Measurements from ENCODE around the gene CST9L.

CST9L gene

DNA sequence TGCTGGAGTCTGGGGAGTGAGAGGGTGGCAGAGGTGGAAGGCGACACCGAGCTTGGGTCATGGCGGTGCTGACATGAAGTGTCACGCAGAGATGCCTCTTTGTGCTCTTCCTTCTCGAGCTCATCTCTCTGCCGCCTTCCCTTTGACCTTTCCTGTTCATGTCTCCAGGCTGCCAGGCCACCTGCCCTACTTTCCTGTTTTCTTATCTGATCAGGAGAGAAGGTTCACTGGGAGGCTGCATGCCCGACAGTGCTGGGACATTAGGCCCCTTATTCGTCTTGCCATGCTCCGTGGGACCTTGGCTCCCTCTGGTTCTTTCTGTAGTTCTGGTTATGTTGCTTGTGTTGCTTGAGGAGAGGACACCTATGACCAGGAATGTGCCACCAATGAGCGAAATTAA is 44.1 kb downstream of the CST9L start:
- no peak overlapping the region for H3K27ac ChIP-seq
- TF ChIP-seq, protein P1, sequence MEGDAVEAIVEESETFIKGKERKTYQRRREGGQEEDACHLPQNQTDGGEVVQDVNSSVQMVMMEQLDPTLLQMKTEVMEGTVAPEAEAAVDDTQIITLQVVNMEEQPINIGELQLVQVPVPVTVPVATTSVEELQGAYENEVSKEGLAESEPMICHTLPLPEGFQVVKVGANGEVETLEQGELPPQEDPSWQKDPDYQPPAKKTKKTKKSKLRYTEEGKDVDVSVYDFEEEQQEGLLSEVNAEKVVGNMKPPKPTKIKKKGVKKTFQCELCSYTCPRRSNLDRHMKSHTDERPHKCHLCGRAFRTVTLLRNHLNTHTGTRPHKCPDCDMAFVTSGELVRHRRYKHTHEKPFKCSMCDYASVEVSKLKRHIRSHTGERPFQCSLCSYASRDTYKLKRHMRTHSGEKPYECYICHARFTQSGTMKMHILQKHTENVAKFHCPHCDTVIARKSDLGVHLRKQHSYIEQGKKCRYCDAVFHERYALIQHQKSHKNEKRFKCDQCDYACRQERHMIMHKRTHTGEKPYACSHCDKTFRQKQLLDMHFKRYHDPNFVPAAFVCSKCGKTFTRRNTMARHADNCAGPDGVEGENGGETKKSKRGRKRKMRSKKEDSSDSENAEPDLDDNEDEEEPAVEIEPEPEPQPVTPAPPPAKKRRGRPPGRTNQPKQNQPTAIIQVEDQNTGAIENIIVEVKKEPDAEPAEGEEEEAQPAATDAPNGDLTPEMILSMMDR (conservative IDR thresholded peaks at IDR 0.05; ENCODE audit: low read depth) = no peak
- CTCF ChIA-PET = no interaction called here
- POLR2A ChIA-PET (ENCODE audit: low non-redundant PET) = no interaction called here
- DNase-seq (ENCODE audit: low spot score) = no peak

DNA sequence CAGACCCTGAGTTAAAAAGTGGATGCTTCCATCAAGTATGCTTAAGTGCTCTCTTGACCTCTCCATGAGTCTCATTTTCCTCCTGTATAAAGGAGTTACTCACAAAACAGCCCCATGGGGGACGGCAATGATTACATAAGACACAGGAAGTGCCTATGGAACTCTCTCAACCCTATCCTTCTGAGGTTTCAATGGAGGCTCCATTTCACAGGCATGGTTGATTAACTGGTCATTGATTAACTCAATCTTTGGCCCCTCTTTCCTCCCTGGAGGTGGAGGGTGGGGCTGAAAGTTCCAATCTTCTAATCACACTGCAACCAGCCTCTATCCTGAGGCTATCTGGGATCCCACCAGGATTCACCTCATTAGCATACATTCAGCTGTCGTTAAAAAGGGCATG is 48.1 kb downstream of the CST9L start:
- TF ChIP-seq, protein P1 (conservative IDR thresholded peaks at IDR 0.05; ENCODE audit: low read depth) = no peak
- ChIA-PET CTCF (no interaction called here), POLR2A (ENCODE audit: low non-redundant PET) (no interaction called here)
- no peak for DNase-seq (ENCODE audit: low spot score)
- H3K27ac ChIP-seq = no peak overlapping the region

DNA sequence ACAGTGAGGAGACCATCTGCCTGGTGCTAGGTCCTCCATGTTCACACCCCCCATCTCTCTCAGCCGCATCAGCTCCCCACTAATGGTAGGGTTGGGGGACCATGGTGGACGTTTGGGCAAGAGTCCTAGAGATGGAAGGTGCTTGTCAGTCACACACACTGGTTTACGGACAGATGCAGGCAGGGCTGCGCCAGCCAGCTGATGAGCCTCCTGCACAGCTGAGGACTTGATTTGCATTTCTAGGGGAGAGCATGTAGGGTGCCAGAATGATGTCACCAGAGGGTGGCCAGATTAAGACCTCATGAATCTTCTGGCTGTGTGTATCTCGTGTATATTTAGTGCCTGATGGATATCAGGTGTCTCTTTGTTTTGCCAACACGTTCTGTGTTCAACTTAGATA is 48.7 kb downstream of the CST9L start:
- no peak for DNase-seq (ENCODE audit: low spot score)
- H3K27ac ChIP-seq = no peak overlapping the region
- TF ChIP-seq, protein P1 (conservative IDR thresholded peaks at IDR 0.05; ENCODE audit: low read depth) = no peak
- CTCF ChIA-PET = interaction anchor here (0.6 kb wide), 1 partner anchor 99 kb away, joined by 3 read pairs; no protein-coding TSS in a partner anchor
- POLR2A ChIA-PET (ENCODE audit: low non-redundant PET) = no interaction called here

DNA sequence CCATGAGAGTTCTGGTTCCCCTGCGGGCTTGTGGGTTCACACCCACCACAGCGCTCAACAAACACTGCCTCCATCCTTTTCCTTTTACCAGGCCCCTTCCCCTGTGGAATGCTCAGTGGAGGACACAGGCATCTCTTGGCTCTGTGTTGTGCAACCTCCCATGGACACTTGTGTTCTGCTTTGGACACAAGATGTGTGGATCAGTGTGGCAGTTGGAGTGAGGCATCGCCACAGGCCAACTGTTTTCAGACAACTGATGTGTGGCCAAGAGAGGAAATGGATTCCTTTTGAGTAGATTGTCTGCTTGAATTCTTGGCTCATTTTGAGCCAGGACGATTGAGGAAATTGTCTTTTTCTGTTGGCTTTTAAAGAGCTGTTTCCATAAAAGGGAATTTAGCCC is 50.6 kb downstream of the CST9L start:
- no peak for DNase-seq (ENCODE audit: low spot score)
- TF ChIP-seq, protein P1 (conservative IDR thresholded peaks at IDR 0.05; ENCODE audit: low read depth) = no peak
- POLR2A ChIA-PET (ENCODE audit: low non-redundant PET) = no interaction called here
- CTCF ChIA-PET = no interaction called here
- no peak overlapping the region for H3K27ac ChIP-seq

DNA sequence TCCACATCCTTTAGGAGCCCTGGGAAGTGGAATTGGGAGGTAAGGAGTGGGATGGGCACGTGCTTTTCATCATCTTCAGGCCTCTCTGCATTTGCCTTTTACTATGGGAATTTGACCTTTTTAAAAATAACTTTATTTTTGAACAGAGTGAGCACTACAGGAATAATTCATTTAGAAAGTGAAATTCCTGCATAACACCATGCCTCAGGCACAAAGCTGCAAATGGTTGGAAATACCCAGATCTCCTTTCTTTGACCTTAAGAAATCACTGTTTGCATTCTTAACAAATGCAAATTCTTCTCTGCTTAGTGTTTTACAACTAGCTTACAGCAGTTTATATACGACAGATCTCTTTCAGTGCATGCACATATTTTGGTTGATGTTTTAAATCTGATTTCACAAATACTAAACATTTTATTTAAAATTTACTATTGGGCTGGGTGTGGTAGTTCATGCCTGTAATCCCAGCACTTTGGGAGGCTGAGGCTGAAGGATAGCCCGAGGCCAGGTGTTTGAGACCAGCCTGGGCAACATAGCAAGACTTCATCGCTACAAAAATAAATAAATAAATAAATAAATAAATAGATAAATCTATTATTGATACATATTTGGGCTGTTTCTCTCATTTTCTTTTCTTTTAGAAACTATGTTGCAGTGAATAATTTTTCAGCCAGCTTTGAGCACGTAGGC is 52.9 kb downstream of the CST9L start:
- DNase-seq (ENCODE audit: low spot score) = no peak
- POLR2A ChIA-PET (ENCODE audit: low non-redundant PET) = no interaction called here
- no peak overlapping the region for H3K27ac ChIP-seq
- CTCF ChIA-PET = no interaction called here
- TF ChIP-seq, protein P1 (conservative IDR thresholded peaks at IDR 0.05; ENCODE audit: low read depth) = no peak

DNA sequence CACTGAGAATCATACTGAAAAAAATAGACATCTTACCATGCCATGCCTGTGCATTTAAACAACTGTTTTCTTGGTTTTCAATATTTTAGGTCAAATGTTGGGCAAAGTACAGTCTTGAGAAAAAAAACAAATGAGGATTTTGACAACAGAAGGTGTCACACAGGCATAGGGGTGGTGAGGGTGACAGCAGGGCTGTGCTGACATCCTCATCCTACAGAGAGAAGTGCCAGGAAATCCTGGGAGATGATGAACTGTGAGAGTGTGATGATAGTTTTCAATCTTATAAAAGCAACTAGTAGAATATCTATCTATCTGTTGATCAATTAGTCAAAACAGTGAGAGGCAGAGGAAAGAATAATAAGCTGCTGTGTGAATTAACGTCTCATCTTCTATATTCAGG is 53.4 kb downstream of the CST9L start:
- no peak for DNase-seq (ENCODE audit: low spot score)
- TF ChIP-seq, protein P1 (conservative IDR thresholded peaks at IDR 0.05; ENCODE audit: low read depth) = no peak
- ChIA-PET POLR2A (ENCODE audit: low non-redundant PET) (no interaction called here), CTCF (no interaction called here)
- no peak overlapping the region for H3K27ac ChIP-seq

Data from RWPE1 (cell line).